NCI-H2227 treated with DMSO at 0.1 percent for 48 hours (cell line): ENCODE results near the gene KANSL1.
"Not testable (repeated sequence)": the region's sequence is repeated elsewhere in the genome, so short reads cannot be mapped to it uniquely, and the experiment has no call there.

Experiments used
- DNase-seq: peaks from one replicate; lab custom pipeline; 2025; lab: John Stamatoyannopoulos, UW

The KANSL1 gene

DNA sequence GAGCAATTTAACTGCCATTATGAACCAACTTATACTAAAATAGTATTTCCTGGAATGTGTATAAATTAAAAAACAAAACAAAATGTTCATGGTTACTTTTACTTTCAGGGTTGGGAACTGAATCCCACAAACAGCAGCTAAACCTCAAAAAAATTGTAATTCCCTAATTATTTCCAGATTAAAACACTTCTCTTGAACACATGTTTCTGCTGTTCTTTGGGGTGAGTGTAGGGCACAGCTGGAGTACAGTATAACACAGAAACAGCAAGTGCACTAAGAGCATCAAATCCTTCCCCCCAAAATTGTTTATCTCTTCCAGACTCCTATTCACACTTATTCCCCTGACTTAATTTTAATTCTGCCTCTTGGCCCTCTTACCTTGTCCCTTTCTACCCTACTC is 56.4 kb downstream of the KANSL1 start:
- no peak for DNase-seq

GRCh38 chr17:46135879-46136563 is 57.2 kb downstream of the KANSL1 start:
- DNase-seq, result no peak

- DNase-seq, result no peak
These were observed 58.0 kb downstream of the KANSL1 start for GRCh38 chr17:46135126-46135812.

DNA sequence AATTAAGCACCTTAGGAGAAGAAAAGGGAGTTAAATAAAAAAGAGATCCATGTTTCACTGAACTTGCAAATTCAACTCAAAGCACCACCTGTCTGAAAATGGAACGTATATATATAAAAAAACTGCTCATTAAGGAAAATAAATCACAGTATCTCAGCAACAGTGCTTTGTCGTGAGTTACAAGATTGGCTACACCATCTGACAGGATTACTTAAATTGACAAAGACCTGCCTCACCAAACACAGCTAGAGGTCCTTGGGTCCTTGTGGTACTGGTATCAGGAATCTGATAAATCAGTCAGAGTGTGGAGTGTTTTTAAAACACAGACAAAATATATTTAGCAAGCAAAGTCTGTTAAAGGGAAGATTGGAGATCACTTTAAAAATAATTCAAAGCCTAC is 63.9 kb downstream of the KANSL1 start:
- DNase-seq, result no peak

DNA sequence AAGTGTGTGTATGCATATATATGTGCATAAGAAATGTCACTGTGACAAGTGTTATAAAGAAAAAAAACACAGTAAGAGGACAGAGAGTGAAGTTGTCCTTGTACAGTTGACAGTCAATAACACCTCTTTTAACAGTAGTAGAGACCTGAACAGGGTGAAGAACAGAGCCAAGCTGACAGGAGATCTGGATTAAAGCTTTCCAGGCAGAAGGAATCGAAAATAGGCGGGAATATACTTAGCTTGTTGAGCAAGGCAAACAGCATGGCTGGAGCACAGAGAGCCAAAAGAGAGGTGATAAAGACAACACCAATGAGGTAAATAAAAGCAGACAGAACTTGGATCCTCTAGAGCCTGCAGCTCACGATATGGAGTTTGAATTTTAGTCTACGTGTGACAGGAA is 64.8 kb downstream of the KANSL1 start:
- DNase-seq, result no peak

DNA sequence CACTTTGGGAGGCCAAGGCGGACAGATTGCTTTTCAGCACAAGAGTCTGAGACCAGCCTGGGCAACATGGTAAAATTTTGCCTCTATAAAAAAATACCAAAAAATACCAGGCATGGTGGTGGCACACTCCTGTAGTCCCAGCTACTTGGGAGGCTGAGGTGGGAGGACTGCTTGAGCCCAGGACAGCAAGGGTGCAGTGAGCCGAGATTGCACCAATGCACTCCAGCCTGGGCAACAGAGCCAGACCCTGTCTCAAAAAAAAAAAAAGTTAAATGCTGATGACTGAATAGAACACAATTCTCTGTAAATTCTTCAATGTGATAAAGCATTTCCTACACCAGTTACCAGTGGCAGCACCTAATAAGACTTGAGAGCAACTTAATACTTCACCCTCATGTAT is 65.7 kb downstream of the KANSL1 start:
- no peak for DNase-seq

- DNase-seq, result no peak
These were observed 66.4 kb downstream of the KANSL1 start for GRCh38 chr17:46126840-46127239.

DNA sequence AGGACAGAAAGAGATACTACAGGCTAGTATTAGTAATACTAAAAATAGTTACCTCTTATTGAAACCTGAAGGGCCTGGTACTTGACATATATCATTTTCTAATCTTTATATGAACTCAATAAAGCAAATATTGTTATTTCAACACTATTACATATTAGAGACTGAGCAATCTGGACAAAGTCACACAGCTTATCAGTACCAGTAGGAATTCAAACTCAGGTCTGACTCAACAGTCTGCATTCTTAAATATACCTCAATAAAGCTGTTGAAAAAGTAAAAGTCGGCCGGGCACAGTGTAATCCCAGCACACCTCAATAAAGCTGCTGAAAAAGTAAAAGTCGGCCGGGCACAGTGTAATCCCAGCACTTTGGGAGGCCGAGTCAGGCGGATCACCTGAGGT is 67.4 kb downstream of the KANSL1 start:
- DNase-seq, result no peak

DNA sequence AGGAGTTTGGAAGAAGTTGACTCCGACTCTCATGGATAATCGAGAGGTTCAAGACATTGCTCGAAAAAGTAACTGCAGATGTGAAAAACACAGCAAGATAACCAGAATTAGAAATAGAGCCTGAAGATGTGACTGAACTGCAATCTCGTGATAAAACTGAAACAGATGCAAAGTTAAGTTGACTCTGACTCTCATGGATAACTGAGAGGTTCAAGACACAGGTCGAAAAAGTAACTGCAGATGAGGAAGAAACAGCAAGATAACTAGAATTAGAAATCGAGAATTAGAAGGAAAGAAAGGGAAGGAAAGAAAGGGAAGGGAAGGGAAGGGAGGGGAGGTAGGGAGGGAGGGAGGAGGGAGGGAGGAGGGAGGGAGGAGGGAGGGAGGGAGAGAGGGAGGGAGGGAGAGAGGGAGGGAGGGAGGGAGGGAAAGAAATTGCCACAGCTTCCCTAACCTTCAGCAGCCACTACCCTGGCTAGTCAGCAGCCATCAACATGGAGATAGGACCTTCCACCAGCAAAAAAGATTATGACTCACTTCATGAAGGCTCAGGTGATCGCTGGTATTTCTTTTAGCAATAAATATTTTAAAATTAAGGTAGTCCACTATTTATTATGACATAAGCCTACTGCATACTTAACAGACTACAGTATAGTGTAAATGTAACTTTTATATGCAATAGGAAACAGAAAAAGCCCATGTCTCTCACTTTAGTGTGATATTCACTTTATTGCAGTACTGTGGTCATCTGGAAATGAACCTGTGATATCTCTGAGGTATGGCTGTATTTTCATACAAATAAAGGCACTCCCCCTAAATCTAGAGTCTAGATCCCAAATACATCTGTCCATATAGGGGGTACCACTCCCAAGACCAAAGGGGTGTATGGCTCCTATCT is 68.3 kb downstream of the KANSL1 start:
- DNase-seq, result no peak

DNA sequence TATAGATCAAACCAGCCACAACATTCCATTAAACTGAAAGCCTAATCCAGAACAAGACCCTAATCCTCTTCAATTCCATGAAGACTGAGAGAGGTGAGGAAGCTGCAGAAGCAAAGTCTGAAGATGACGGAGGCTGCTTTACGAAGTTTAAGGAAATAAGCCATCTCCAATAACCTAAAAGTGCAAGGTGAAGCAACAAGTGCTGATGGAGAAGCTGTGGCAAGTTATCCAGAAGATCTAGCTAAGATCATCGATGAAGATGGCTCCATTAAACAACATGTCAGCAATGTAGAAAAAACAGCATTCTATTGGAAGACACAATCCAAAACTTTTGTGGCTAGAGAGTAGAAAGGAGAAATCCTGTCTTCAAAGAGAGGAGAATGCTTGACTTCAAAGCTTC is 69.6 kb downstream of the KANSL1 start:
- DNase-seq, result no peak

GRCh38 chr17:46122486-46122871 is 70.8 kb downstream of the KANSL1 start:
- no peak for DNase-seq

DNA sequence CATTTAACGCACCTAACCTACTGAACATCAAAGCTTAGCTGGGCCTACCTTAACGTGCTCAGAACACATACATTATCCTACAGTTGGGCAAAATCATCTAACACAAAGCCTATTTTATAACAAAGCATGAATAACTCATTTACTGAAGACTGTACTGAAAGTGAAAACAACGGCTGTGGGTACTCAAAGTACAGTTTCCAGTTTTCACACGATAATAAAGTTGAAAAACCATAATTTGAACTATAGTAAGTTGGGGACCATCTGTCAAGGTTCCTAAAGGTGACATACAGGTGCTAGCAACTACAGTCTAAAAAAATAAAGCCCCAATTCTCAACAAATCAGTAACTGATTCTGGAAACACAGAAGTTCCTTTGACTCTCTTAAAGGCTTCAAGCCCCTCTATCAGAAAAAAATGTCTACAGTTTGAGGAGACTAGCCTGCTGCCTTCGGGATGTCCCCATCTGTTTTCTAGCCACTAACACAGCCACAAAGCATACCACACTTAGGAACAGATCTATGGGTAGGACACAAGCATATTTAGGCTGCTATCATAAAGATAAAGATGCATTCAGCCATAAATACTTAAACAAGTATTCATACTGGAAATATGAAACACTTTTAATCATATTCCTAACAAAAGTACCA is 71.3 kb downstream of the KANSL1 start:
- DNase-seq, result no peak

- DNase-seq, result no peak
These were observed 72.0 kb downstream of the KANSL1 start for GRCh38 chr17:46121165-46121764.

DNA sequence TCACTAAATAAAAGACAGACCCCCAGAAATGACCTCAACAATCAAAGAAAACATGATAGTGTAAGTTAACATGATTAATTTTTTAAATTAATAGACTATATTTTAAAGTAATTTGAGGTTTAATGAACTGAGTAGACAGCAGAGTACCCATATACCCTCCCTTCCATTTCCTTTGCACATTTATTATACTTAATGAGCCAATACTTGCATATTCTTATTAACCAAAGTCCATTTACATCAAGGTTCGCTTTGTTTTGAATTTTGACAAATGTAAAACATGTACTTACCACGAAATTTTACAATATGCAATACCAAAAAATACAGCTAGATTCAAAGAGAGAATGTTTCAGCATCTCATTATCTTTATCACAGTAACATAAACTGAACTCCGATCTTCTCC is 72.7 kb downstream of the KANSL1 start:
- DNase-seq, result no peak

DNA sequence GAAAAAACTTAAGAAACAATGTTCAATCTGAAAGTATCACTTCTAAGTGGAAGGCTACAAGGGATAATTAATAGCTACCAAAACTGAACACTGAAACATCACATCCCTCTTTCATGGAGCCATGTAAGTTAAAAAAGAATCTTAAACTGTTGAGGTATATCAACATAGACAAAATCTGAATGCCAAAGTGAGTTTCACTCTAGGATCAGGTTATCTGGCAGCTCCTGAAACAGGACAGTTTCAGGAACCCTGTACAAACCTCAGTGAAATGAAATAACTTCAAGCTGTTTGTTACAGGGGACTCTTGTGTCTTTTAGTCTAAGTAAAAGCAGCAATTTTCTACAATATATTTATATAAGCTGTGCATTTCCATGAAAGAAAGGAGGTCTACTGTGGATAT is 73.2 kb downstream of the KANSL1 start:
- no peak for DNase-seq

GRCh38 chr17:46118964-46119363 is 74.3 kb downstream of the KANSL1 start:
- DNase-seq, result no peak

DNA sequence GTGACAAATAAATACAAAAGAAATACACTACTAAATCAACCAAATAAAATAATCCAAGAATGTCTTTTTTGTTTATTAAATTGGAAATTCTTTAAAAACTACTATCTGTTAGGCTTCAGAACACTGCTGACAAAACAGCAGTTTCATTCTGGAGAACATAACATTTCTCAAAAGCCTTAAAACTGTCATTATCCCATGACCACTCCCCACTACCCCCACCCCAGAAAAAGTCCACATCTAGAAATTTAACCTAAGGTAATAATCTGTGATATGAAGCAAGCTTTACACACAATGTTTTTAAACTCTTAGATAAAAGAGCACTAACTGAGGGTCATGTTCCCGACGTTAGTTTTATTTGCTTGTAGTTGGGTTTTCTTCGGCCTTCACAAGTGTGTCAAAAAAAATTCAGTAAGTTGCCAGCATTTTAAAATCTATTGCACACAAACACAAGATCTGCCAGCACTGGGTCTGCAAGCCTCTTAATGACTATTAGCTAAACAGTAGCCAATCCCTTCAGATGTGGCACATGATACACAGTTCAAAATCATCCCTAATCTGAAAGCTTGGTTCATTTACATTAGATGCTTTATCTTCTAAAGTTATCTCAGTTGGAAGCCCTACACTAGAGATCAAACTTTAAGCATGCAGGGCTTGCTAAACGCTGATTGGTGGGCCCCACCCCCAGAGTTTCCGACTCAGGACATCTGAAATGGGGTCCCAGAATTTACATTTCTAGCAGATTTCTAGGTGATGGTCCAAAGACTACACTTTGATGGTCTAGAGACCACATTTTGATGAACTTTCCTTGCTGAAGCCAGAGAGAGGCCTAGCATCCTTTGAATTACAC is 75.2 kb downstream of the KANSL1 start:
- no peak for DNase-seq

DNA sequence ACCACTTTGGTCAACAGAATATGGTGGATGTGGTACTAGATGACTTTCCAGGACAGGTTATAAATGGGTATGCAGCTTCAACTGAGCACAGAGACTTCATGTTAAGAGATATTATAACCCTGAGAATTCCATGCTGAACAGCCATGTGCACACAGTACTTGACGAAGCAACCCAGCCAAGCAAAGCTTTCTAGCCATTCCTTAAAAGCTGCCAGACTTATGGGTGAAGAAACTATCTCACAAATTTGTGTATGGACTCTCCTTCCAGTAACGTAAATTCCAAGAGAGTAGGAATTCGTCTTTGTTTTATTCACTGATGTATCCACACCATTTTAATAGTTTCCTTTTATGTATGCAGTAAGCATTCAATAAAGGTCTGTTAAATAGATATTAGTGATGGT is 76.1 kb downstream of the KANSL1 start:
- DNase-seq, result no peak

DNA sequence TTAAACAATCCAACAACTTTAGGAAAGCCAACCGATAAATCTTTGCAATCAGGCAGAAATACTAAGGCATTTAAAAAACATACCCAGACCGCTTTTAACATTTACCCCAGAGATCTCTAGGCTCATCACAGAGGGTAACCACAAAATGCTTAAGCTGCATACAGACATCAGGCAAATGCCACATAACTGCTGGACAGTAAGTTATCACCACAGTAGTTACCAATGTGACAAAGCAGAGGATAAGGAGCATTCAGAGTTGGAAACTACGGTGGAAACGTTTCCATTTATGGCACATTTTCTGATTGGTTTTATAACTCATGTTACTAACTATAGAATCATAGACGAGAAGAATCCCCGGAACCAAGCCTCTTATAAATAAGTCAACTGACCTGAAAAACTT is 77.5 kb downstream of the KANSL1 start:
- DNase-seq, result no peak

- DNase-seq, result not testable (repeated sequence)
These were observed 82.0 kb downstream of the KANSL1 start for GRCh38 chr17:46111236-46111635.

DNA sequence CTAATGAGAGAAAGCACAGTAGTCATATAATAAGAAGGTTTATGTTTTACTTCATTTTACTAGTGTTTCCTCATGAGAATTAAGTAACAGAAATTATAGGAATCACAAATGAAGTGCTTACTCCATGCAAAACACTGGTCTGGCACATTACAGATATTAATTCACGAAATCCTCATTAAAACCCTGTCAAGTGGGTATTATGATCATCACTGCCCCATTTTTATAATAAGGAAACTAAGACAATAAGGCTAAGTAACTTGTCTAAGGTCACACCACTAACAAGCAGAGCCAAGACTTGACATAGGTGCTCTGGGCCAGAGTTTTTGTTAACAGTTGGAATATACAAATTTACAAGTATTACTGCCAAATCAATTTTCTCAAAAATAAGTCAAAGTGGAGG is 83.0 kb downstream of the KANSL1 start:
- no peak for DNase-seq
